Body of pancreas (tissue), 4 donors: ENCODE measurements around the gene LRCH1. TPM values are rescaled to one million over a fixed set of nuclear protein-coding genes. Genes with fewer than 3 reads are reported as not detected.
A peak's percentile ranks its signal among the peaks of the same experiment; 100 is the strongest.

ENCODE experiments used
- ATAC-seq: fragments of 150-250 bp; one replicate; pipeline ENCODE4 v1.9.1; 2016
- DNase-seq, 4 donors: peaks; one replicate each; pipeline ENCODE4 v3.0.0-alpha.2; 2019
- H3K27ac ChIP-seq, 4 donors: fragments of 200-600 bp; sonication (generic); 1 replicate in 3 of 4; 2 replicates in 1 of 4; pipeline versions ENCODE4 v1.5.1 to v1.6.1; 2016 to 2019; ENCODE audit warnings: mild to moderate bottlenecking in 1 of 4, mixed read lengths in 1 of 4, moderate library complexity in 1 of 4
- H3K27me3 ChIP-seq, 2 donors: fragments of 200-600 bp; sonication (generic); one replicate each; pipeline ENCODE4 v1.6.0; 2016; ENCODE audit warnings: mild to moderate bottlenecking in 1 of 2
- H3K36me3 ChIP-seq, 2 donors: fragments of 200-600 bp; sonication (generic); replicated peaks in 1 of 2; 2 replicates each; pipeline ENCODE4 v1.5.1; 2016; ENCODE audit warnings: low read depth in 2 of 2; ENCODE audit not compliant: insufficient read depth in 1 of 2
- H3K4me1 ChIP-seq: fragments of 200-600 bp; sonication (generic); one replicate; pipeline ENCODE4 v1.6.0; 2016
- H3K4me3 ChIP-seq, 2 donors: fragments of 200-600 bp; sonication (generic); 1 replicate in 1 of 2; 2 replicates in 1 of 2; pipeline ENCODE4 v1.5.1; 2016 to 2019
- H3K9me3 ChIP-seq, 3 donors: fragments of 200-600 bp; sonication (generic); 1 replicate in 2 of 3; 2 replicates in 1 of 3; pipeline ENCODE4 v1.5.1; 2016
- POLR2A ChIP-seq, 3 donors: fragments of 450-650 bp; IDR thresholded peaks; one replicate each; pipeline ENCODE4 v1.6.1; 2016; ENCODE audit warnings: antibody characterized with exemption in 3 of 3, mild to moderate bottlenecking in 2 of 3
- WGBS, 2 donors: methylation state at CpG; one replicate each; pipeline ENCODE4 v1.1.5; 2017; 5-methylcytosine and 5-hydroxymethylcytosine counted together
- intact Hi-C: fragments of 100-400 bp; cut with DNase I; formaldehyde crosslinking; loops from one replicate; pipeline ENCODE4 v1.15.1; 2023
- total RNA-seq, 2 donors: library from RNA; depleted of rRNA; stranded (reverse); fragments of >200 nt; gene quantifications; one replicate each; pipeline ENCODE4 v1.1.0, GENCODE V29; 2016
- TF ChIP-seq, protein P1 (sequence below), 7 experiments: fragments of 450-650 bp in 4 of 7; fragments of 200-600 bp in 3 of 7; sonication (generic) in 3 of 7; IDR thresholded peaks; one replicate each; pipeline ENCODE4 v1.5.1; 2016 to 2019; ENCODE audit warnings: antibody characterized with exemption in 7 of 7

The LRCH1 gene
- total RNA-seq, 2 donors from 2014 or later = 7.3 to 8.6 TPM

DNA sequence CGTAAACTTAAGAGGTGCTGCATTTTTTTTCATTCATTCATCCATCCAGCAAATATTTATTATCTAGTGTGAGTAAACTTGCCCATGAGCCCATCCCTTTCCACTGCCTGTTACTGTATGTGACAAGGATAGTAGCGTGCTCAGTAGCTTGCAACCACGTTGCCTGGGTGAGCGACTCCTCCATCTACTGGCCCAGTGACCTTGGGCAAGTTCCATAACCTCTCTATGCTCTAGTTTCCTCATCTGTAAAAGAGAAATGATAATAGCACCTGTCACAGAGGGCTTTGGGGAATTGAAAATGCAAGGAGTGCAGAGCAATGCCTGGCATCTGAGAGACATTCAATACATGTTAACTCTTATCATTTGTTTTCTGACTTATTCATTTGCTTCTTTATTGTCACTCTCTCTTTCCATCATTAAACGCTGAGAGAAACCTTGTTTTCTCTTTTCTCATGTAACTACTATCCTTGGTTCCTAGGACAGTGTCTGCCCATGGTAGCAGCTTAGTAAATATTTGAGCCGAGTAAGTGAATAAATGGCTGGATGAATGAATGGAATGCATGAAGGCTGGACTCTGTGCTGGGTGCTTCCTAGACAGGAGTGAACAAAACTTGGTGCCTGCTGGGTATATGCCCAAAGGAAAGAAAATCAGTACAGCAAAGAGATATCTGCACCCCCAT, 19.9 kb downstream of the LRCH1 start:
- intact Hi-C loops = no loop called here

DNA sequence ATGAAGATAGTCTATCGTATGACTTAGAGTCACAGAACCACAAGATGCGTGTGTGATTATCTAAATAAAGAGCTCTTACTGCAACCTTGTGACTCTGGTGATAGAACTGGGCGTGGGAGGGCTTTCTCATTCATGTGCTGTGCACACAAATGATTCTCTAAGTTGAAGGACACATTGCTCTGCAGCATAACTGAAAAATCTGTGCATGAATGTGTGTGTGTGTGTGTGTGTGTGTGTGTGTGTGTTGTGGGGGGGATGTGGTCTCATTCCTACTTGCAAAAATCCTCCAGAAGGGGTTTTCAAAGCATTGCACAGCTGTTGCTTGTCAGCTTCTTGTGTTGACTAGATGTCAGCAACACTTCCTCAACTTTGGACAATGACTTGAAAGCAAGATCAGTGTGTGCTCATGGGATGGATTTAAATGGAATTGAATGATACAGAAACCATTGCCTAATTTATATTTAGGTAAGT, 22.4 kb downstream of the LRCH1 start:
- 80 to 87% methylated on average over 3 of the region's 3 CpGs for WGBS, 2 donors
- DNase-seq (no peak), ATAC-seq (no peak)
- H3K36me3 ChIP-seq = no peaks in the 10 kb centered on the region
- H3K4me1 ChIP-seq = peaks cover 25% of the 10 kb centered on the region
- no peaks in the 10 kb centered on the region for H3K27me3 ChIP-seq
- TF ChIP-seq, protein P1, sequence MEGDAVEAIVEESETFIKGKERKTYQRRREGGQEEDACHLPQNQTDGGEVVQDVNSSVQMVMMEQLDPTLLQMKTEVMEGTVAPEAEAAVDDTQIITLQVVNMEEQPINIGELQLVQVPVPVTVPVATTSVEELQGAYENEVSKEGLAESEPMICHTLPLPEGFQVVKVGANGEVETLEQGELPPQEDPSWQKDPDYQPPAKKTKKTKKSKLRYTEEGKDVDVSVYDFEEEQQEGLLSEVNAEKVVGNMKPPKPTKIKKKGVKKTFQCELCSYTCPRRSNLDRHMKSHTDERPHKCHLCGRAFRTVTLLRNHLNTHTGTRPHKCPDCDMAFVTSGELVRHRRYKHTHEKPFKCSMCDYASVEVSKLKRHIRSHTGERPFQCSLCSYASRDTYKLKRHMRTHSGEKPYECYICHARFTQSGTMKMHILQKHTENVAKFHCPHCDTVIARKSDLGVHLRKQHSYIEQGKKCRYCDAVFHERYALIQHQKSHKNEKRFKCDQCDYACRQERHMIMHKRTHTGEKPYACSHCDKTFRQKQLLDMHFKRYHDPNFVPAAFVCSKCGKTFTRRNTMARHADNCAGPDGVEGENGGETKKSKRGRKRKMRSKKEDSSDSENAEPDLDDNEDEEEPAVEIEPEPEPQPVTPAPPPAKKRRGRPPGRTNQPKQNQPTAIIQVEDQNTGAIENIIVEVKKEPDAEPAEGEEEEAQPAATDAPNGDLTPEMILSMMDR (IDR thresholded peaks at IDR 0.05) = no peak
- no peak for TF ChIP-seq POLR2A (IDR thresholded peaks at IDR 0.05)
- H3K9me3 ChIP-seq = no peaks in the 10 kb centered on the region
- H3K4me3 ChIP-seq = no peak overlapping the region
- H3K27ac ChIP-seq = peak overlapping the region in 1 of 4 donors; percentile 10
- intact Hi-C loops = no loop called here

More for the DNA sequence above, 19.9 kb downstream of the LRCH1 start:
- WGBS, 2 donors = 92 to 98% methylated on average over 6 of the region's 6 CpGs
- Histone ChIP-seq H3K36me3 (no peaks in the 10 kb centered on the region), H3K4me1 (peaks cover 31% of the 10 kb centered on the region), H3K27ac (no peak overlapping the region), H3K4me3 (no peak overlapping the region), H3K27me3 (no peaks in the 10 kb centered on the region), H3K9me3 (no peaks in the 10 kb centered on the region)
- no peak for ATAC-seq
- TF ChIP-seq, protein P1 (IDR thresholded peaks at IDR 0.05) = no peak
- TF ChIP-seq POLR2A (IDR thresholded peaks at IDR 0.05) = no peak
- no peak for DNase-seq

DNA sequence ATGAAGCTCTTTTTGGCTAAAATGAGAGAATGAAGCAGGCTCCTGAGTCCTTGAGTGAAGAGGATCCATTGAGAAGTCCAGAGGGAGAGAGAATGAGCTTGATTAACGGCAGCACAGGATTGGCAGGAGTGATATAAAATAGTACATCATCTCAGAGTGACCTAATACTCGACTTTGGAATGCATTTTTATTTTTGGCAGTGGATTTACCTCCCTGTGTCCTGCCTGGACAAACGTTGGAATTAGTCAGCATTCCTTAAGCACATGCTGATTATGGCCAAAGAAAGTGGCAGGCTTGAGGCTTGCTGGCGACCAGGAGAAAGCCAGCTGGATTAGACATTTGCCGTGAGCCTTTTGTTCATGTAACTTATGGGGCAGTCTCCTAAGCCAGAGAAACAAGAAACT, 22.9 kb downstream of the LRCH1 start:
- 44 to 47% methylated on average over 5 of the region's 5 CpGs for WGBS, 2 donors
- Histone ChIP-seq H3K4me1 (peaks cover 23% of the 10 kb centered on the region), H3K4me3 (no peak overlapping the region), H3K36me3 (no peaks in the 10 kb centered on the region), H3K27ac (peak overlapping the region in 1 of 4 donors; percentile 10), H3K27me3 (no peaks in the 10 kb centered on the region), H3K9me3 (no peaks in the 10 kb centered on the region)
- DNase-seq (no peak), ATAC-seq (peak; percentile 77)
- TF ChIP-seq, protein P1 (IDR thresholded peaks at IDR 0.05) = no peak
- intact Hi-C loops = no loop called here

DNA sequence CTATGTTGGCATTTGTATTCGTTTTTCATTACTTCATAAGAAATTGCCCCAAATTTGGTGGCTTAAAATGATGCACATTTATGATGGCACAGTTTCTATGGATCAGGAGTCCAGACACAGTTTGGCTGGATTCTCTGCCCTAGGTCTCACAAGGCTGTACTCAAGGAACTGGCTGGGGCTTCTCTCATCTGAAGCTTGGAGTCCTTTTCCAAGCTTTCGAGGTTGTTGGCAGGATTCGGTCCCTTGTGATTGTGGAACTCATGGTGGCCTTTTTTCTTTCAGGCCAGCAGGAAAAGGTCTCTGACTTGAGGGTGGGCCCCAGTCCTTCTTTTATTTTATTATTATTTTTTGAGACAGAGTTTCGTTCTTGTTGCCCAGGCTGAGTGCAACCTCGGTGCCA, 23.8 kb downstream of the LRCH1 start:
- intact Hi-C loops = no loop called here
- 77 to 88% methylated on average over 5 of the region's 5 CpGs for WGBS, 2 donors
- ATAC-seq (no peak), DNase-seq (no peak)
- H3K4me1 ChIP-seq = peaks cover 16% of the 10 kb centered on the region
- no peak overlapping the region for H3K4me3 ChIP-seq
- TF ChIP-seq POLR2A (IDR thresholded peaks at IDR 0.05) = no peak
- TF ChIP-seq, protein P1 (IDR thresholded peaks at IDR 0.05) = no peak
- no peak overlapping the region for H3K27ac ChIP-seq
- no peaks in the 10 kb centered on the region for H3K36me3 ChIP-seq
- H3K9me3 ChIP-seq = no peaks in the 10 kb centered on the region
- H3K27me3 ChIP-seq = no peaks in the 10 kb centered on the region
